ENCODE measurements around the gene EML5. TPM values are rescaled to one million over a fixed set of nuclear protein-coding genes. Genes with fewer than 3 reads are reported as not detected.
A peak's percentile ranks its signal among the peaks of the same experiment; 100 is the strongest.

The EML5 gene
- total RNA-seq, 4 donors from 2014 or later: 0.35 to 3.3 (median 1.3) TPM

GRCh38 chr14:88592031-88592430 lies 200.7 kb downstream of the EML5 start:
- H3K27me3 ChIP-seq: no peaks in the 10 kb centered on the region
- no peaks in the 10 kb centered on the region for H3K9me3 ChIP-seq
- no peak overlapping the region for H3K4me3 ChIP-seq
- H3K27ac ChIP-seq: no peak overlapping the region
- H3K36me3 ChIP-seq: peaks cover 0 to 79% (median 0%) of the 10 kb centered on the region in 3 donors
- no peaks in the 10 kb centered on the region for H3K4me1 ChIP-seq
- TF ChIP-seq CTCF (IDR thresholded peaks at IDR 0.05) (no peak), POLR2A (IDR thresholded peaks at IDR 0.05) (no peak)
- no peak for DNase-seq

- Histone ChIP-seq H3K4me3 (no peak overlapping the region), H3K27me3 (no peaks in the 10 kb centered on the region), H3K9me3 (no peaks in the 10 kb centered on the region), H3K36me3 (peaks cover 0 to 84% (median 0%) of the 10 kb centered on the region in 3 donors), H3K4me1 (no peaks in the 10 kb centered on the region), H3K27ac (peak overlapping the region in 1 of 4 donors; percentile 15)
- TF ChIP-seq CTCF (IDR thresholded peaks at IDR 0.05): no peak
- TF ChIP-seq POLR2A (IDR thresholded peaks at IDR 0.05): no peak
- no peak for DNase-seq
Measured at GRCh38 chr14:88590173-88590572, 202.6 kb downstream of the EML5 start.

- TF ChIP-seq CTCF (IDR thresholded peaks at IDR 0.05): no peak
- TF ChIP-seq POLR2A (IDR thresholded peaks at IDR 0.05): no peak
- Histone ChIP-seq H3K36me3 (peaks cover 0 to 78% (median 0%) of the 10 kb centered on the region in 3 donors), H3K27ac (no peak overlapping the region), H3K4me1 (no peaks in the 10 kb centered on the region), H3K9me3 (no peaks in the 10 kb centered on the region), H3K4me3 (no peak overlapping the region), H3K27me3 (no peaks in the 10 kb centered on the region)
- no peak for DNase-seq
Measured at GRCh38 chr14:88588081-88588480, 204.7 kb downstream of the EML5 start.

GRCh38 chr14:88584451-88584850 lies 208.3 kb downstream of the EML5 start:
- H3K4me1 ChIP-seq: no peaks in the 10 kb centered on the region
- peaks cover 0 to 77% (median 0%) of the 10 kb centered on the region in 3 donors for H3K36me3 ChIP-seq
- H3K4me3 ChIP-seq: no peak overlapping the region
- no peaks in the 10 kb centered on the region for H3K9me3 ChIP-seq
- TF ChIP-seq POLR2A (IDR thresholded peaks at IDR 0.05) (no peak), CTCF (IDR thresholded peaks at IDR 0.05) (no peak)
- no peak for DNase-seq
- no peak overlapping the region for H3K27ac ChIP-seq
- H3K27me3 ChIP-seq: no peaks in the 10 kb centered on the region

GRCh38 chr14:88576222-88576621 lies 216.5 kb downstream of the EML5 start:
- Histone ChIP-seq H3K9me3 (no peaks in the 10 kb centered on the region), H3K27ac (no peak overlapping the region), H3K4me3 (no peak overlapping the region), H3K27me3 (no peaks in the 10 kb centered on the region), H3K4me1 (no peaks in the 10 kb centered on the region), H3K36me3 (peaks cover 0 to 97% (median 0%) of the 10 kb centered on the region in 3 donors)
- TF ChIP-seq CTCF (IDR thresholded peaks at IDR 0.05) (no peak), POLR2A (IDR thresholded peaks at IDR 0.05) (no peak)
- DNase-seq: no peak

GRCh38 chr14:88572117-88572516 lies 220.6 kb downstream of the EML5 start:
- H3K4me1 ChIP-seq: no peaks in the 10 kb centered on the region
- H3K27me3 ChIP-seq: no peaks in the 10 kb centered on the region
- H3K36me3 ChIP-seq: peaks cover 0 to 96% (median 0%) of the 10 kb centered on the region in 3 donors
- no peak for DNase-seq
- H3K27ac ChIP-seq: no peak overlapping the region
- TF ChIP-seq POLR2A (IDR thresholded peaks at IDR 0.05) (no peak), CTCF (IDR thresholded peaks at IDR 0.05) (no peak)
- no peak overlapping the region for H3K4me3 ChIP-seq
- H3K9me3 ChIP-seq: no peaks in the 10 kb centered on the region
